ENCODE measurements around the gene ADK.

The ADK gene

DNA sequence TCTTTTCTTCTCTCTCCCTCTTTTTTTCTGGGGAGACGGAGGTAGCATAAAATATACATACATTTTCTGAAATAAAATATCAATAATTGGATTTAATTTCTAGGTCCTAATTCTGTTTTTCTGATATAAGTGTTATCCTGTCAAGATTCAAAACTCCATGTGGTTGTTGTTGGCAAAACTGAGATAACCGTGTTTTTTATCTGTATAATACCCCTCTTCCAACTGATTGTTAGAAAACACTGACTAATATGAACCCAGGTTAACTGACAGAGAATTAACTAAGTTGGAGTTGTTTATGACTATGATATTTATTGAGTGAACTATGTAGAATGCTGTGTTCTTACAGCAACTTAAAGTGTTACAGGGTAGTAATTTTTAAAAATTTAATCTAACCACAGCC, 438.8 kb downstream of the ADK start:
- no peak for DNase-seq (ENCODE audit: low read depth in 3 of 3, low spot score in 1 of 3)

DNA sequence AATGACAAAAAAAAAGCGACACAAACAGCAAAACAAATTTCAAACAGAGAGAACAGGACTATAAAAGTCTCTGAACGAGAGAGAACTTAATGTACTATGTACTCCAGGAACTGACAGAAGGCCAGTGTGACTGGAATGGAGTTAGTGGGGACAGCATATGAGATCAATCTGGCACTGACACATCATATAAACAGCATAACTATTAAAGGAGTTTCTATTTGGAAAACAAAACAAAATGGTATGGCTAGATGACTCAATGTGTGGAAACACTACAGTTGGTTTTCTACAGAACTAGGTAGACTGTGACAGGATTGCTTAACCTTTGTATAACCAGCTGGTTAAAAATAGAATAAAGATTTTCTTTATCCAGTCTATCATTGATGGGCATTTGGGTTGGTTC, 442.4 kb downstream of the ADK start:
- DNase-seq (ENCODE audit: low read depth in 3 of 3, low spot score in 1 of 3), result no peak

DNA sequence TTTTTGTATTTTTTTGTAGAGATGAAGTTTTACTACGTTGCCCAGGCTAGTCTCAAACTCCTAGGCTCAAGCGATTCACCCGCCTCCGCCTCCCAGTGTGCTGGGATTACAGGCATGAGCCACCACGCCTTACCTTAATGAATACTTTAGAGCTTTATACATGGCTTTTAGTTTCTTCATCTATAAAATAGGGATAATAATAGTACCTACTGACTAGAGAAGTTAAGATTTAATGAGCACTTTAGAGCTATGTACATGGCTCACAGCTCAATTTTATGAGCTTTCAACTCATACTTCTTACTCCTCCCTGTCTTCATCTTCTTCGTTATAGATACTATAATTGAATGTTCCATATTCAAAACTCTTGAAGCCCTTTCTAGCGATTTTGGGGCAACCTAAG, 445.7 kb downstream of the ADK start:
- DNase-seq (ENCODE audit: low read depth in 3 of 3, low spot score in 1 of 3), result no peak

DNA sequence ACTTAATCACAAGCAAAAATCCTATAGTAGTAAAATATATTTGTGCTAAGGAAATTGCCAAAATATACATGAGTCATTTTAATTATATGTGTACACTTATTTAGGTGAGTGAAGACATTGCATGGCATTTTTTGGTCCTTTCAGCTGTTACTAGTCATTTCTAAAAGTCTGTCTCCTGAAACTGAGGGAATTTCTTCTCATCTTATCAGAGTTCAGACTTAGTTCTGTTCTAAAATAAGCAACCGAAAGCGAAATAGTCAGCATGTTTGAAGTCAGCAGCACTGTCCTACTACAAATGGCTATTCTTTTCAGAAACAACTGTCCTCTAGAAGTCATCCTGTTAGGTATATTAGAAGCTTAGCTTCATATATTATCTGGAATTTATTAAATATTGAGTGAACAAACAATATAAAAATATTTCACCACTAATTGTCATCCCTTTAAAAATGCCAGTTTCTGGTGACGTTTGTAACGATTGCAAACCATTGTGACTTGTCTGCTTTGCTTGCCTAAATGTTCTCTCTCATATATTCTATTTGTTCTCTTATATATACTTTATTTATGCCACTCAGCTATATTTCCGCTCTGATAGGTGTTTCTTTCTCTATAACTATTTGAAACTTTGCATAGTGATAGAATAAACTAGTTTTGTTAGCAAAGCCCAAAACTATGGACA, 448.0 kb downstream of the ADK start:
- no peak for DNase-seq (ENCODE audit: low read depth in 3 of 3, low spot score in 1 of 3)

DNA sequence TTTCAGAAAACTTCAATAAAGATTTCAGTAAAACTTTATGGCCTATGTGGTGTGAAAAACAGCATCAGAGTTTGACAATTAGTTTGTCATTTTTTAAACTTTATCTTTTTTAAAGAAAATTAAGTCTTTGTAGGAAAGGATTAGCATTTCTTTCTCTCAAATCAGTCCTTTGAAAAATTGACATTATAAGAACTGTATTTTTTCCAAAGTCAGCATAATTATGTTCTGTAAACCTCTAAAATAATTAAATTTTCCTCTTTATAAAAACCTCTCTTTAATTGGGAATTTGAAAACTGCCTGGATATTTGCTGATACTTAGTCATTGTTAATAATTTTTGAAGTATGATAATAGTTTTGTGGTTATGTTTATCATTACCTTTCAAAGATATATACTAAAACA, 448.7 kb downstream of the ADK start:
- DNase-seq (ENCODE audit: low read depth in 3 of 3, low spot score in 1 of 3), result no peak

DNA sequence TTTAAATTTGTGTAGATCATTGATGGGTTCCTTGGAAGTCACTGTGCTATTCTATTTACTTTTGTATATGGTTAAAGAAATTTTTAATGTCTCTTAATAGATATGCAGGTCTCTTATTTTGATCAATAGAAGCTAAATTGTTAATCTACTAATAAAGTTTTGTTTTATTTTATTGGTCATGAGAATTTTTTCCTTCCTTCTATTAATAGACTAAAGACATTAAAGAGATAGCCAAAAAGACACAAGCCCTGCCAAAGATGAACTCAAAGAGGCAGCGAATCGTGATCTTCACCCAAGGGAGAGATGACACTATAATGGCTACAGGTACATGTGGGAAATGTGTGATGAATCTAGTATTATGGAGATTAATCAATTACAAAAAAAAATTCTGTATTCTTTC, 449.1 kb downstream of the ADK start:
- DNase-seq (ENCODE audit: low read depth in 3 of 3, low spot score in 1 of 3), result no peak

DNA sequence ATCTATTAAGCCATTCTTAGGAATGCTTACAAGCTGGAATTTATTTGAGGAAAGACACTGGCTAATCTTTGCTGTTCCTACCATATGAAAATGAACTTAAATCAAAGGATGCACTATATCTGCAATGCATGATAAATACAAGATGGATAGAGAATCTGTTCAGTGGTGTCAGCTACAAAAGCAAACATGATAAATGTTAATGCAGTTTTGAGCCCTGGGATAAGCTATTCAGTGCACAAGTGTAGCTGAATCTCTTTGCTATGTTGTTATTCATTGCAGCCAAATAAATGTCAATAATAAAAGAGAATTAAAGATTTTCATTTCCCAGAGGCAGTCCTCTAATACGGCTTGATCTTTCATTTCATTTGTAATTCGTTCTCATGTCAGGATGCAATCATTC, 451.6 kb downstream of the ADK start:
- no peak for DNase-seq (ENCODE audit: low read depth in 3 of 3, low spot score in 1 of 3)

DNA sequence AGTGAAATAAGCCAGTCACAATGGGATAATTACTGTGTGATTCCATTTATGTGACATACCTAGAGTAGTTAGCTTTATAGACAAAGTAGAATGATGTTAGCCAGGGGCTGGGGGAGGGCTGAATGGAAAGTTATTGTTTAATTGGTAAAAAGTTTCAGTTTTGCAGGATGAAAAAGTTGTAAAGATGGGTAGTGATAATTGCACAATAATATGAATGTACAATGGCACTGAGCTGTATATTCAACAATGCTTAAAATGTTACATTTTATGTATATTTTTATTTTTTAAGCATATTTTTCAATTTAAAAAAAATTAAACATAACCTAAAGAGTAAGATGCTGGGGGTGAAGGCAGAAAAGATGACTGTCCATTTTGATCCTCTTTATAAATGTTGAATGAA, 459.3 kb downstream of the ADK start:
- DNase-seq (ENCODE audit: low read depth in 3 of 3, low spot score in 1 of 3), result no peak

DNA sequence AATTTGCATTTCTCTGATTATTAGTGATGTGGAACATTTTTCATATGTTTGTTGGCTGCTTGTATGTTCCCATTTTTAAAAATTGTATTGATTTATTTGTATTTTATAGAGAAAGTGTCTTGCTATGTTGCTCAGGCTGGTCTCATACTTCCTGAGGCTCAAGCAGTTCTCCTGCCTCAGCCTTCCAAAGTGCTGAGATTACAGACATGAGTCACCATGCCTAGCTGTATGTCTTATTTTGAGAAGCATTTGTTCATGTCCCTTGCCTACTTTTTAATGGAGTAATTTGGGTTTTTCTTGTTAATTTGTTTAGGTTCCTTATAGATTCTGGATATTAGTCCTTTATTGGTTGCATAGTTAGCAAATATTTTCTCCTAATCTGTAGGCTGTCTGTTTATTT, 461.2 kb downstream of the ADK start:
- DNase-seq (ENCODE audit: low read depth in 3 of 3, low spot score in 1 of 3), result no peak

DNA sequence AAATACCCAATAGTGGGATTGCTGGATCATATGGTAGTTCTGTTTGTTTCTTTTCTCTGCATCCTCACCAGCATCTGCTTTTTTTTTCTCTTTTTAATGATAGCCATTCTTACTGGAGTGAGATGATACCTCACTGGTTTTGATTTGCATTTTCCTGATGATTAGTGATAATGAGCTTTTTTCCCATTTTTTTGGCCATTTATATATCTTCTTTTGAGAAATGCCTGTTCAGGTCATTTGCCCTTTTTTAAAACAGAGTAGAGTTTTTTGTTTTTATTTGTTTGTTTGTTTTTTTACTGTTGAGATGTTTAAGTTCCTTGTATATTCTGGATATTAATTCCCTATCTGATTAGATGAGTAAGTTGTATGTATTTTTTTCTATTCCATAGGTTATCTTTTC, 469.6 kb downstream of the ADK start:
- DNase-seq (ENCODE audit: low read depth in 3 of 3, low spot score in 1 of 3), result no peak

DNA sequence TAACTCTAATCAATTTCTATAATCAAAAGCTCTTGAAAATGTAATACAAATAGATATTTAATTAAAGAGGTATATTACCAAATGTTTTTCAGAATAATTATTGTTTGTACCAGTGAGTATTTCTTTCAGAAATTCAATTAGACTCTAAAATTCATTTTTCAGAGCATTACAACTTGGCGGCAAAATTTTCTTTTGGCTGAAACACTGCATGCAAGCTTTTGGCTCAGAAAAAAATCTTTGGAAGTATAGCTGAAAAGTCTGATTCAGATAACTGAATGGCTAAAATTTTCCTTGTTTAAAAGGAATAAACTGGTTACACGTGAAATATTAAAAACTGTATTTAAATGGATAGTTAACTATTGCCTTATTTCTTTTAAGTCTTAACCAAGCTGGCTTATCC, 472.8 kb downstream of the ADK start:
- DNase-seq (ENCODE audit: low read depth in 3 of 3, low spot score in 1 of 3), result no peak

DNA sequence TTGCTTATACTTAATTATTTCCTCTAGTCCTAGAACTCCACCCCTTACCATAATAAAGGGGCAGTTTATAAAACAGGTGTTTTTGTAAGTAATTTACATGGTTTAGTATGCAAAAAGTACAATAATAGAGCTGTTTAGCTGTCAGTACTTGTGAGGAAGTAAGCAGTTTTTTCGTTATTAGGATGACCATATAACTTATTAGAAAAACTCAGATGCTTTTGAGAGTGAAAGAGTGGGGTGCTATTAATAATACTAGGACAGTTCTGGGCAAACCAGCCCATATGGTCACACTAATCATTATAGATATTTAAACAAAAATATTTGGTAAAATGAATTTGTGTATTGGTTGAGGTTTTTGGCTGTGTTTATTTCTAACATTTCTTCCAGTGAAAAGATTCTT, 473.5 kb downstream of the ADK start:
- no peak for DNase-seq (ENCODE audit: low read depth in 3 of 3, low spot score in 1 of 3)

DNA sequence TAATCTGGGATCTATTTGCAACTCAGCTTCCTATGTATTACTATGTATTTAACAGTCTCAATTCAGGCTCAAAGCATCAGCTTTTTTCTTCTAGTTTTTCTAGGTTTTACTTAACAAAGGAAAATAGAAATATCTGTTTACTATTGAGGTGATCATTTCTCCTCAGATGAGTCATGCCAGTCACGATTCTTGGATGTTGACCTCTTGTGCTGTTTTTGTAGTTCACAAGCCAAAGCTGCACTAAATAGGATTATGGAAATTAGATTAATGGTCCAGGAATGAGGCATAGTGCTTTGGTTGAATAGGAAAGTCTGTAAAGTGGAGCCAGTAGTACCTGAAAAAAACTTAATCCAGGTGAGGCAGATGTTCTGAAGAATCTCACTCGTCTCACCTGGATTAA, 477.1 kb downstream of the ADK start:
- DNase-seq (ENCODE audit: low read depth in 3 of 3, low spot score in 1 of 3), result no peak

DNA sequence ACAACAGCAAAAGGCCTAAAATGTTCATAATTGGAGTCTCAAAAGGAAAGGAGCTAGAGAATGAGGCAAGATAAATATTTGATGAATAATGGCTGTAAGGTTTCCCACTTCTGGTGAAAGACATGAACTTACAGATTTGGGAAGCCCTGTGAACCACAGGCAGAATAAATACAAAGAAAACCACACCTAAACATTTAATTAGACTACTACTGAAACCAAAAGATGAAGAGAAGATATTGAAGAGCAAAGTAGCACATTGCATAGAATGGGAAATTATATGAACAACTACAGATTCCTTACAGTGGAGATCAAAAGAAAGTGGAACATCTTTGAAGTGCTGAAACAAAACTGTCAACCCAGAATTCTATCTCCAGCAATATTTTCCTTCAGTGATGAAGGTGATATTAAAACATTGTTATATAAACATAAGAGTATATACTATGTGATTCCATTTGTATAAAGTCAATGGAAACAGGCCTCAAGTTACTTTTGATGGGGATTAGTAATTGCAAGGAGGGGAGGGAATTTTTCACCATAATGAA, 484.0 kb downstream of the ADK start:
- no peak for DNase-seq (ENCODE audit: low read depth in 3 of 3, low spot score in 1 of 3)

DNA sequence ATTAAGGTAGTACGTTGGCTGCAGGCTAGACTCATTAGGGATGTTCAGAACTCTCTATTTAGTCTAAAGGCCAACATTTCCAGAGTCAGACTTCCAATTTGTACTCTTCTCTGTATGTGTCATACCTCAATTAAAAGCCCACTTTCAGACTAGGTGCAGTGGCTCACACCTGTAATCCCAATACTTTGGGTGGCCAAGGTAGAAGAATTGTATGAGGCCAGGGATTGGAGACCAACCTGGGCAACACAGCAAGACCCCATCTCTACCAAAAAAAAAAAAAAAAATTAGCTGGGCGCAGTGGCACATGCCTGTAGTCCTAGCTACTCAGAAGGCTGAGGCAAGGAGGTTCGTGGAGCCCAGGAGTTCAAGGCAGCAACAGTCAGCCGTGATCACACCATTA, 484.6 kb downstream of the ADK start:
- DNase-seq (ENCODE audit: low read depth in 3 of 3, low spot score in 1 of 3), result no peak

DNA sequence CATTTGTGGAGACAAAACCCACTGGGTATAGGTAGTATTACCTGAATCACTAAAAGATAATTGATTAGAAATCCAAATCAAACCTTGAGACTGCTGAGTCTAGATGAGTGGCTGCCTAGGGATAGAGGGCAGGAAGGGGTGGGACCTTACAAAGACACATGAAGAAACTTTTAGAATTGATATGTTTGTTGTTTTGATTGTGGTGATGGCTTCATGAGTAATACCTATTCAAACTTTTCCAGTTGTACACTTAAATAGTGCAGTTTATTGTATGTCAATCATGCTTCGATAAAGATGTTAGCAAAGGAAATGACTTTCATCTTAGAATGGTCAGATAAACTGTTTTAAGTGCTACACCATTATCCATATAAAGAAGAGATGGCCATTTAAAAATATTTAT, 486.7 kb downstream of the ADK start:
- no peak for DNase-seq (ENCODE audit: low read depth in 3 of 3, low spot score in 1 of 3)

DNA sequence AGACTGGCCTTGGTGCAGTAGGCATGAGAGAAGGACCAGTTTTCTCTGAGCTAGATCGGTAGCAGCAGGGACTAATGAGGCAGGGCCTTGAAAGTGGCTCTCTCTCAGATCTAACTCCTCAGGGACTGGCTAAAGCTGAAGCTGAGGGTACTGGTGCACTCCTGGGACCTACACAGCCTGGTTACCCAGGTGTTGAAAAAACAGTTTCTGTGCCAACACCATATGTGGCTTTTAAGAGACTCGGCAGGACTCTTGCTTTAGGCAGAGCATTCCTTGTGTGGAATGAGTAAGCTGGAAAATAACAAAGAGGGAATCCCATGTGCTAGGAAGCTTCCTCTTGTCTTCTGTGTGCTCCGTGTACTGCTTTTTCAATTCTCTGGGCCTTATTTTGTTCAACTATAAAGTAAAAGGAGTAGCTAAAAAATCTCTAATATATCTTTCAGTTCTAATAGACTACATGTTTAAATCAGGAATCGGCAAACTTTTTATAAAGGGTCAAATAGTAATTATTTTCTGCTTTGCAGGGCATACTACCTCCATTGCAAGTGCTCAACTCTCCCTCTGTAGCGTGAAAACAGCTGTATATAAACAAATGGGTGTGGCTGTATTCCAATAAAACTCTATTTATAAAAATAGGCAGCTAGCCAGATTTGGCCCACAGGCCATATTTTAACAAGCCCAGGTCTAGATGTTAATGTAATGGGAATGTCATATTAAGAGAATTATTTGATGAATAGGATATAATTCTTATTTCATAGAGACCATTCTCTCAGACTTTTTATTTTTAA, 489.3 kb downstream of the ADK start:
- no peak for DNase-seq (ENCODE audit: low read depth in 3 of 3, low spot score in 1 of 3)

DNA sequence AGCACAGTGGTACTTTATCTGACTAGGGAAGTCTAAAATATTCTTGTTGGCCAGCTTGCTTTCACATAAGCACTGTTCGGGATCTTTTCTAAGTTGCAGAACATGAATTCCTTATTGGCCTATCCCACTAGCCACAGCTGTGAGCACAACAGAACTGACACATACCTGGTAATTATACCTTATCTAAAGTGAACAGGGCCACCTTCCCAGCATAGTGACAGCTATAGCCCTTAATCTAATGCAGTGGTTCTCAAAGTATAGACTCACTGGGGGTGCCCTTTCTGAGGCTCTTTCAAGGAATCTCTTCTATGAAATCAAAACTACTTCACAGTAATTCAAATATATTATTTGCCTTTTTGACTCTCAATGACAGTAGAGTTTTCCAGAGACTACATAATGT, 490.6 kb downstream of the ADK start:
- DNase-seq (ENCODE audit: low read depth in 3 of 3, low spot score in 1 of 3), result no peak

DNA sequence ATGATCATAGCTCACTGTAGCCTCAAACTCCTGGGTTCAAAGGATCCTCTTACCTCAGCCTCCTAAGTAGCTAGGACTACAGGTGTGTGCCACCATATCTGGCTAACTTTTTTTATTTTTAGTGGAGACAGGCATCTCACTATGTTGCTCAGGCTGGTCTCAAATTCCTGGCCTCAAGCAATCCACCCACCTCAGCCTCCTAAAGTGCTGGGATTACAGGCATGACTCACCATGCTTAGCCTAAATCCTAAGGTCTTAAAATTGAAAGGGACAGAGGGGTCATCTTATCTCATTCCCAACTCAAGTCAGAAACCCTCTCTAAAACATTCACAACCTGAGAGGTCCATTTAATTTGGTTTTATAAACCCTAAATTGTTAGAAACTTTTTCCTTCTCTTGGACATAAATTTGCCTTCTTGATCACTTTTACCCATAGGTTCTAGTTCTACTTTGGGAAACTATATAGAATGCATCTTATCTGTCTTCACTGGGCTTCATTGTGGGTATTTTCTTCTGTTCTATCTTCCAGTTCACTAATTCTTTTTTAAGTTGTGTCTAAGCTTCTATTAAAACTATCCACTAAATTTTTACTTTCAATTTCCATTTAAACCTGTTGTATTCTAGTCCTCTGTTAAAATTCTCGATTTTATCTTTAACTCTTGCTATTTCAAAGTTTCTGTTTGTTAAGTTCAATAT, 492.0 kb downstream of the ADK start:
- DNase-seq (ENCODE audit: low read depth in 3 of 3, low spot score in 1 of 3), result no peak

DNA sequence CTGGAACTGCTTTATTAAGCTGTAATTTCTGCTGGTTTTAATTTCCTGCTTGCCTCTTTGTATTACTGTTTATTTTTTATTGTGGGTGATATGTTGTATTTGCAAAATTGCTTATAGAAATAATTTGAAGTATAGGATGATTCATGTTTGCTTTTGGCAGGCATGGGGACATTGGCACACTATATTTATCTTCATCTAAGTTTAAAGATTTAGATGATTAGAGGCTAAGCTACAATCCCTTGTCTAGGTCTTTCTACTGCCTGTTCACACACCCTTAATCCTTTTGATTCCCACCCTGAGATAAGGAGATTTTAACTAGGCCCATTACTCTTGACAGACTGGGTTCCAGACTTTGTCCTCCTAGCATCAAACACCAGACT, 492.6 kb downstream of the ADK start:
- no peak for DNase-seq (ENCODE audit: low read depth in 3 of 3, low spot score in 1 of 3)

DNA sequence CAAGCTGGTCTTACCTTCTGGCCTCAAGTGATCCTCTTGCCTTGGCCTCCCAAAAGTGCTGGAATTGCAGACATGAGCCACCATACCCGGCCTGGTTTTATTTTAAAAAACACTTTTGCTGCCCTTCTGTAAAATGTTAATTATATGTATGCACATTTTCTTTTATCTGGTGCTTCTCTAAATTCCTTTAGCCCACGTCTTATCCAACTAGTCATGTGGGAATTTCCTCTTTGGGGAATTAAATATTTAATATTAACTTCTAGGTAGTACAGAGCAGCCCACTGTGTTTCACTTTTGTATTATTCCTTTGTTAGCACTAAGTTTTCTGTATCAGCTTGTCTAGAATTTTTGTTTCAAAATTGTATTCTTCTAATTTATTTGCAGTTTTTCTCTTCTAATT, 493.7 kb downstream of the ADK start:
- no peak for DNase-seq (ENCODE audit: low read depth in 3 of 3, low spot score in 1 of 3)

DNA sequence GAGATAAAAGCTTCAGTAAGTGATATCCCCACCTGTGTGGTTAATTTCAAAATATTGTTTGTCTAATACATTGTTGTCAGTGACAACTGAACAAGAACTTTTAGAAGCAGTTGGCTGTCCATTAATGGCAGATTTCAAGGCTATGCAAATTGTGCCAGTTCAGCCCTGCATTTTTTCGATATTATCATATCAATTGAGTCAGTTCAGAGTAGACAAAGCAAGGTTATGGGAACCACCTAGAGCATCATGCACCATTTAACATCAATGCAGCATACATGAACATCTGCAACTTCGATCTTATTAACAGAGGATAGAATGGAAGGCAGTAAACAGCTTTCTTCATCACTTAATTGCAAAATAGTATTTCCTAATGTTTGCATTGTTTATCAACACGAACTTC, 494.7 kb downstream of the ADK start:
- no peak for DNase-seq (ENCODE audit: low read depth in 3 of 3, low spot score in 1 of 3)

Measured in stimulated activated CD4-positive, alpha-beta T cell treated with anti-CD3 and anti-CD28 coated beads, TNF-alpha, amount 100 ng/mL, for 1 hour (primary cell).